ENCODE data around the gene COX6A1. TPM values are rescaled to one million over a fixed set of nuclear protein-coding genes. Genes with fewer than 3 reads are reported as not detected.

The COX6A1 gene
- polyA plus RNA-seq (2012; ENCODE audit: insufficient read depth, insufficient read length) = 778 TPM

- peak within 1 kb of the TSS; percentile 86 for H3K4me3 ChIP-seq (ENCODE audit: low read length)
- DNase-seq (ENCODE audit: low read depth, low spot score) = peak; percentile 99
Observed at GRCh38 chr12:120437735-120438494, at the start of gene COX6A1. Gene COX6A1 (plus strand): TSS chr12:120438113. CDS start chr12:120438127, 14 bp downstream.

- H3K4me3 ChIP-seq (ENCODE audit: low read length) = no peak overlapping the region
- no peak for DNase-seq (ENCODE audit: low read depth, low spot score)
Observed at GRCh38 chr12:120388691-120389481, 49.0 kb upstream of the COX6A1 start.

GRCh38 chr12:120390540-120391120 lies 47.3 kb upstream of the COX6A1 start:
- no peak overlapping the region for H3K4me3 ChIP-seq (ENCODE audit: low read length)
- no peak for DNase-seq (ENCODE audit: low read depth, low spot score)

- no peak overlapping the region for H3K4me3 ChIP-seq (ENCODE audit: low read length)
- no peak for DNase-seq (ENCODE audit: low read depth, low spot score)
Observed at GRCh38 chr12:120394483-120395367, 43.2 kb upstream of the COX6A1 start.

- no peak overlapping the region for H3K4me3 ChIP-seq (ENCODE audit: low read length)
- no peak for DNase-seq (ENCODE audit: low read depth, low spot score)
Observed at GRCh38 chr12:120397824-120398540, 39.9 kb upstream of the COX6A1 start.

- DNase-seq (ENCODE audit: low read depth, low spot score) = no peak
- no peak overlapping the region for H3K4me3 ChIP-seq (ENCODE audit: low read length)
Observed at GRCh38 chr12:120399531-120399930, 38.4 kb upstream of the COX6A1 start.

- no peak for DNase-seq (ENCODE audit: low read depth, low spot score)
- H3K4me3 ChIP-seq (ENCODE audit: low read length) = no peak overlapping the region
Observed at GRCh38 chr12:120402217-120402616, 35.7 kb upstream of the COX6A1 start.

GRCh38 chr12:120403869-120404268 lies 34.0 kb upstream of the COX6A1 start:
- DNase-seq (ENCODE audit: low read depth, low spot score) = no peak
- H3K4me3 ChIP-seq (ENCODE audit: low read length) = no peak overlapping the region

GRCh38 chr12:120404271-120404670 lies 33.6 kb upstream of the COX6A1 start:
- DNase-seq (ENCODE audit: low read depth, low spot score) = peak; percentile 18
- no peak overlapping the region for H3K4me3 ChIP-seq (ENCODE audit: low read length)

- H3K4me3 ChIP-seq (ENCODE audit: low read length) = no peak overlapping the region
- no peak for DNase-seq (ENCODE audit: low read depth, low spot score)
Observed at GRCh38 chr12:120406069-120406468, 31.8 kb upstream of the COX6A1 start.

- no peak overlapping the region for H3K4me3 ChIP-seq (ENCODE audit: low read length)
- no peak for DNase-seq (ENCODE audit: low read depth, low spot score)
Observed at GRCh38 chr12:120406553-120406952, 31.4 kb upstream of the COX6A1 start.

- no peak for DNase-seq (ENCODE audit: low read depth, low spot score)
- no peak overlapping the region for H3K4me3 ChIP-seq (ENCODE audit: low read length)
Observed at GRCh38 chr12:120408771-120409170, 29.1 kb upstream of the COX6A1 start.

- no peak for DNase-seq (ENCODE audit: low read depth, low spot score)
- no peak overlapping the region for H3K4me3 ChIP-seq (ENCODE audit: low read length)
Observed at GRCh38 chr12:120412421-120412820, 25.5 kb upstream of the COX6A1 start.

- H3K4me3 ChIP-seq (ENCODE audit: low read length) = no peak overlapping the region
- DNase-seq (ENCODE audit: low read depth, low spot score) = no peak
Observed at GRCh38 chr12:120413901-120414695, 23.8 kb upstream of the COX6A1 start.

- H3K4me3 ChIP-seq (ENCODE audit: low read length) = no peak overlapping the region
- no peak for DNase-seq (ENCODE audit: low read depth, low spot score)
Observed at GRCh38 chr12:120416490-120417216, 21.3 kb upstream of the COX6A1 start.

- no peak for DNase-seq (ENCODE audit: low read depth, low spot score)
- no peak overlapping the region for H3K4me3 ChIP-seq (ENCODE audit: low read length)
Observed at GRCh38 chr12:120417917-120418580, 19.9 kb upstream of the COX6A1 start.

- no peak overlapping the region for H3K4me3 ChIP-seq (ENCODE audit: low read length)
- no peak for DNase-seq (ENCODE audit: low read depth, low spot score)
Observed at GRCh38 chr12:120421701-120422100, 16.2 kb upstream of the COX6A1 start.

Measured in Jurkat, Clone E6-1 (cell line).